NCI-H226 (cell line): ENCODE measurements around the gene ULBP1.
"Not testable (repeated sequence)": the region's sequence is repeated elsewhere in the genome, so short reads cannot be mapped to it uniquely, and the experiment has no call there.

Source experiments
- DNase-seq: peaks from one replicate; pipeline ENCODE4 v3.0.0-alpha.2; 2015

Gene ULBP1

DNA sequence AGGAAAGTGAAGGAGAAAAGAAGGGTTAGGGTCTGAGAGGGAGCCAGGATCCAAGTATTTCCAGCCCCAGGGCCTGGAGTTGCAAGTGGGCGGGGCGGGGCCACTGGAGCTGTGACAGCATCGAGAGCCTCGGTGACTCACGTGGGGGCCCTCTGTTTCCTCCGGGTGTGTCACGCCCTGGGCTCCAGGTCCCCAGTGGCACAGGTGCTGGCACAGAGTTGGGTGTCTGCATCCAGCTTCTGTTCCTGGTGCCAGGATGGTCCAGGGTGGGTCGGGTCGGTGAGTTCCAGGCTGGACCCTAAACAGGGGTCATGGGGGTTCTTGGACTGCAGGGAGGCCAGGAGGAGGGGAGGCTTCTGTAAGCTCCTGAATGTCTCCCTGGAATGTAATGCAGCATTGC lies 44.8 kb downstream of the ULBP1 start:
- DNase-seq = no peak

- not testable (repeated sequence) for DNase-seq
These were observed 49.4 kb downstream of the ULBP1 start for GRCh38 chr6:150012846-150013784.

DNA sequence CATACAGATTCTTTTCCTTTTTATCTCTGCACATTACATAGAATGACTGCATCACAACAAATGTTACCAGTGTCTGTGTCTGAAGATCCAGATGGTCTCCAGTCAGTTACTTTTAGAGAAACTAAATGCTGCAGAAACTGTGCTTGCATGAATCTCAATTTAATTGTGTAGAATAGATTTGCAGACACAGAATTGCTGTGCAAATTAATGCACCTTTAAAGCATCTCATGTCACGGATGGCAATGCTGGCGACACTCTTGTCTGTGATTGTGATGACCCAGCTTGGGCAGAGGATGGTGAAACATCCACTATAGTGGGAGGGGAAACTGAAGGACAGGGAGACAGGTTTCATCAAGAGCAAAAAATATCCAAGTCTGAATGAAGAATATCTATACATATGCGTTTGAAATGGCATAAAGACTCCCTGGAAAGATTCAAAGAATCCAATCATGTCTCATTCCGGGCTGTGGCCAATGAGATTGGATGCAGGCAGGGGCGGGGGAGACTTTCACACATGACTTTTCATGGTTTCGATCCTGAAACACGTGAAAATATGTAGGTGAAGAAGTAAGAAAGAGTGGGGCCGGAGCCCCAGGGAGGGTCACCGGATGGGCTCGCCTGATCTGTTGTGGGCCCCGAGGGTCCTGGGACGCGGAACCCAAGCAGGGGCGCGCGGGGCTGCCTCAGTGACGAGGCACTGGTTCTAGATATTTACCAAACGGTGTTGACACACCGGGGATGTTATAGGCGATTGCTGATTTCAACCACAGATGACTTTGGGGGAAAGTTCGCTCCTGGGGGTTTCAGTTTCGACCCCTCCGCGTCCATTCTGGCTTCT lies 50.3 kb downstream of the ULBP1 start:
- DNase-seq = not testable (repeated sequence)

GRCh38 chr6:150014623-150015280 lies 51.0 kb downstream of the ULBP1 start:
- not testable (repeated sequence) for DNase-seq

GRCh38 chr6:150015281-150016001 lies 51.7 kb downstream of the ULBP1 start:
- not testable (repeated sequence) for DNase-seq

- peak; percentile 33 for DNase-seq
These were observed 52.8 kb downstream of the ULBP1 start for GRCh38 chr6:150016324-150017185.

DNA sequence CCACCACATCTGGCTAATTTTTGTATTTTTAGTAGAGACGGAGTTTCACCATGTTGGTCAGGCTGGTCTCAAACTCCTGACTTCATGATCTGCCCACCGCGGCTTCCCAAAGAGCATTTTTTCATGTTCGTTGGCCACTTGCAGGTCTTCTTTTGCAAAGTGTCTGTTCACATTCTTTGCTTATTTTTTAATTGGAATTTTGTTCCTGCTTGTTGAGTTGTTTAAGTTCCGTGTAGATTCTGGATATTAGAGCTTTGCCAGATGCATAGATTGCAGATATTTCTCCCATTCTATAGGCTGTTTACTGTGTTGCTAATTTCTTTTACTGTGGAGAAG lies 53.4 kb downstream of the ULBP1 start:
- DNase-seq = not testable (repeated sequence)

GRCh38 chr6:150018846-150019580 lies 55.3 kb downstream of the ULBP1 start:
- DNase-seq = no peak

DNA sequence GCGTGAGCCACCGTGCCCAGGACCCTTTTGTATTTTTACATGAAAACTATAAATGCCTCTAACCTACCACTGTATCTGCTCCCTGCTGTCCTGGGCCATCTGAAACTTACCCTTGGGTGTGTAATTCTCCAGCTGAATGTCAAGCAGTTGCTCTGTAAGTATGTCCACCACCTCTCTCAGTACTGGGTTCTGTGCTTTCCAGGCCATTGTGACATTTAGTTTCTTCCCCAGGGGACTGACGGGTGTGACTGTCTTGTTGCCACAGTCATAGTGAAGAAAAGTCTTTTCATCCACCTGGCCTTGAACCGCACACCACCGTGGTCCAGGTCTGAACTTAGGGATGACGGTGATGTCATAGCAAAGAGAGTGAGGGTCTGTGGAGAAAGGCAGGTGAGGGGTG lies 58.1 kb downstream of the ULBP1 start:
- not testable (repeated sequence) for DNase-seq
